Calu3 (cell line): ENCODE results near the gene ZNF341. TPM values are rescaled to one million over a fixed set of nuclear protein-coding genes. Genes with fewer than 3 reads are reported as not detected.

Experiments used
- BruUV-seq: library from RNA; stranded (reverse); fragments of 400-500 nt; replicated peaks from 2 replicates; lab custom pipeline; 2021; lab: Mats Ljungman, UMichigan
- CTCF ChIA-PET: fragments of 300-600 bp; sonication (Branson Sonifier 250); formaldehyde crosslinking; loops from one replicate; lab custom pipeline; 2022; ENCODE audit warnings: antibody characterized with exemption; lab: Charles Lee
- DNase-seq: peaks from one replicate; pipeline ENCODE4 v3.0.0; 2022
- H3K27ac Mint-ChIP-seq: one replicate; pipeline ENCODE4 v1.8.0; 2022; ENCODE audit warnings: mixed read lengths; ENCODE audit not compliant: unreplicated experiment
- H3K27me3 Mint-ChIP-seq: one replicate; pipeline ENCODE4 v1.8.0; 2022; ENCODE audit warnings: mixed read lengths; ENCODE audit not compliant: unreplicated experiment
- H3K36me3 Mint-ChIP-seq: one replicate; pipeline ENCODE4 v1.8.0; 2022; ENCODE audit warnings: mild to moderate bottlenecking, moderate library complexity, mixed read lengths; ENCODE audit not compliant: insufficient read depth, unreplicated experiment
- H3K4me1 Mint-ChIP-seq: one replicate; pipeline ENCODE4 v1.8.0; 2022; ENCODE audit warnings: mild to moderate bottlenecking, low read depth, mixed read lengths; ENCODE audit not compliant: unreplicated experiment
- H3K4me3 Mint-ChIP-seq: one replicate; pipeline ENCODE4 v1.8.0; 2022; ENCODE audit warnings: mild to moderate bottlenecking, low read depth, moderate library complexity, mixed read lengths; ENCODE audit not compliant: unreplicated experiment
- H3K9me3 Mint-ChIP-seq: one replicate; pipeline ENCODE4 v1.8.0; 2022; ENCODE audit warnings: low read depth, mixed read lengths; ENCODE audit not compliant: unreplicated experiment
- CTCF ChIP-seq: fragments of 200-600 bp; IDR thresholded peaks from one replicate; pipeline ENCODE4 v1.8.0; 2022; ENCODE audit warnings: antibody characterized with exemption; ENCODE audit not compliant: unreplicated experiment
- intact Hi-C: fragments of 100-400 bp; cut with micrococcal nuclease; formaldehyde crosslinking; loops from one replicate; pipeline ENCODE4 v1.10.0; 2022; ENCODE audit not compliant: unreplicated experiment
- total RNA-seq: library from RNA; stranded (reverse); gene quantifications from 2 replicates; pipeline ENCODE4 v1.2.3, GENCODE V29; 2022

Gene ZNF341
- total RNA-seq, 1 experiment from 2014 or later, result 12.9 TPM

GRCh38 chr20:33821270-33821836 is 89.6 kb downstream of the ZNF341 start:
- no peak overlapping the region for H3K27ac Mint-ChIP-seq
- no peaks in the 10 kb centered on the region for H3K27me3 Mint-ChIP-seq
- no TSS peak for BruUV-seq
- intact Hi-C loops, result no loop called here
- H3K4me1 Mint-ChIP-seq, result peaks cover 72% of the 10 kb centered on the region
- H3K9me3 Mint-ChIP-seq, result no peaks in the 10 kb centered on the region
- no peak for DNase-seq
- CTCF ChIA-PET, result interaction anchor here (0.6 kb wide), 1 partner anchor 89 kb away, joined by 4 read pairs; no protein-coding TSS in a partner anchor
- no peak overlapping the region for H3K4me3 Mint-ChIP-seq
- peaks cover 39% of the 10 kb centered on the region for H3K36me3 Mint-ChIP-seq
- no peak for TF ChIP-seq CTCF

- TF ChIP-seq CTCF, result no peak
- intact Hi-C loops, result no loop called here
- no TSS peak for BruUV-seq
- Mint-ChIP-seq H3K27me3 (no peaks in the 10 kb centered on the region), H3K27ac (no peak overlapping the region), H3K36me3 (peaks cover 44% of the 10 kb centered on the region), H3K4me3 (no peak overlapping the region), H3K4me1 (peaks cover 71% of the 10 kb centered on the region), H3K9me3 (no peaks in the 10 kb centered on the region)
- CTCF ChIA-PET, result no interaction called here
- DNase-seq, result no peak
These were observed 90.6 kb downstream of the ZNF341 start for GRCh38 chr20:33822423-33822822.

GRCh38 chr20:33822991-33823390 is 91.2 kb downstream of the ZNF341 start:
- CTCF ChIA-PET, result interaction anchor here (3.4 kb wide), 1 partner anchor 30 kb away, joined by 9 read pairs; no protein-coding TSS in a partner anchor
- TF ChIP-seq CTCF, result no peak
- Mint-ChIP-seq H3K9me3 (no peaks in the 10 kb centered on the region), H3K36me3 (peaks cover 44% of the 10 kb centered on the region), H3K27ac (no peak overlapping the region), H3K4me3 (no peak overlapping the region), H3K27me3 (no peaks in the 10 kb centered on the region), H3K4me1 (peaks cover 70% of the 10 kb centered on the region)
- no TSS peak for BruUV-seq
- no peak for DNase-seq
- intact Hi-C loops, result no loop called here

- no TSS peak for BruUV-seq
- Mint-ChIP-seq H3K27ac (no peak overlapping the region), H3K4me3 (no peak overlapping the region), H3K4me1 (peaks cover 70% of the 10 kb centered on the region), H3K36me3 (peaks cover 29% of the 10 kb centered on the region), H3K27me3 (no peaks in the 10 kb centered on the region), H3K9me3 (no peaks in the 10 kb centered on the region)
- intact Hi-C loops, result no loop called here
- CTCF ChIA-PET, result interaction anchor here (0.5 to 3.4 kb wide), 7 partner anchors 12 to 216 kb away, joined by 3 to 19 read pairs (median 3); partner anchors contain the start of gene CHMP4B
- TF ChIP-seq CTCF, result no peak
- no peak for DNase-seq
These were observed 93.1 kb downstream of the ZNF341 start for GRCh38 chr20:33824852-33825251.
